BLaER1 treated with 17β-estradiol and CSF1 and Interleukin-3, amounts not matched to agents 10 nM and 100 nM (cell line): Measurements from ENCODE around the gene WDR86.

Experiments used
- H3K27ac ChIP-seq, 11 experiments: shearing (Covaris generic); formaldehyde crosslinking; 2 replicates each; pipeline ENCODE4 v1.8.1; 2022
- H3K27me3 ChIP-seq, 11 experiments: shearing (Covaris generic); formaldehyde crosslinking; 2 replicates each; pipeline ENCODE4 v1.8.1; 2022
- H3K36me3 ChIP-seq, 11 experiments: shearing (Covaris generic); formaldehyde crosslinking; 2 replicates each; pipeline ENCODE4 v1.8.1; 2022
- H3K4me1 ChIP-seq, 10 experiments: shearing (Covaris generic); formaldehyde crosslinking; 2 replicates each; pipeline ENCODE4 v1.8.1; 2022
- H3K4me2 ChIP-seq, 11 experiments: shearing (Covaris generic); formaldehyde crosslinking; 2 replicates each; pipeline ENCODE4 v1.8.1; 2022
- H3K4me3 ChIP-seq, 10 experiments: shearing (Covaris generic); formaldehyde crosslinking; 2 replicates each; pipeline ENCODE4 v1.8.1; 2022
- H3K9ac ChIP-seq, 11 experiments: shearing (Covaris generic); formaldehyde crosslinking; 2 replicates each; pipeline ENCODE4 v1.8.1; 2022
- H3K9me3 ChIP-seq, 11 experiments: shearing (Covaris generic); formaldehyde crosslinking; replicated peaks in 1 of 11; 2 replicates each; pipeline ENCODE4 v1.8.1; 2022
- H4K20me1 ChIP-seq, 11 experiments: shearing (Covaris generic); formaldehyde crosslinking; 2 replicates each; pipeline ENCODE4 v1.8.1; 2022
- Cebpa-rat ChIP-seq, 11 experiments: shearing (Covaris generic); IDR thresholded peaks; 2 replicates each; pipeline ENCODE4 v1.8.1; 2022

The WDR86 gene

GRCh38 chr7:151425670-151426440 lies 16.0 kb upstream of the WDR86 start:
- Histone ChIP-seq H3K4me2 (no peak overlapping the region), H3K36me3 (no peaks in the 10 kb centered on the region)

GRCh38 chr7:151424799-151425198 lies 15.0 kb upstream of the WDR86 start:
- no peak overlapping the region for H3K27ac ChIP-seq
- no peak overlapping the region for H3K9ac ChIP-seq
- peaks cover 7 to 18% (median 16%) of the 10 kb centered on the region in 10 experiments for H3K4me1 ChIP-seq
- no peak overlapping the region for H3K4me3 ChIP-seq
- H3K27me3 ChIP-seq = 0 out of 22 replicates have a peak, but pooled peaks cover 0 to 5% (median 0%) of the 10 kb centered on the region in 11 experiments
- no peaks in the 10 kb centered on the region for H4K20me1 ChIP-seq
- H3K9me3 ChIP-seq = peaks cover 28 to 40% (median 37%) of the 10 kb centered on the region in 11 experiments
- no peak overlapping the region for H3K4me2 ChIP-seq
- H3K36me3 ChIP-seq = no peaks in the 10 kb centered on the region
- TF ChIP-seq Cebpa-rat (IDR thresholded peaks at IDR 0.05) = no peak

More at GRCh38 chr7:151425670-151426440, 16.0 kb upstream of the WDR86 start:
- Histone ChIP-seq H3K4me3 (no peak overlapping the region), H3K27ac (no peak overlapping the region), H3K9ac (no peak overlapping the region), H3K4me1 (peaks cover 13 to 28% (median 24%) of the 10 kb centered on the region in 10 experiments), H3K9me3 (peaks cover 18 to 29% (median 27%) of the 10 kb centered on the region in 11 experiments), H3K27me3 (0 out of 22 replicates have a peak, but pooled peaks cover 0 to 5% (median 0%) of the 10 kb centered on the region in 11 experiments), H4K20me1 (no peaks in the 10 kb centered on the region)
- TF ChIP-seq Cebpa-rat (IDR thresholded peaks at IDR 0.05) = peak in 4 of 11 experiments; percentile 40 to 69 (median 55); a peak in 6 of 22 replicates

- Histone ChIP-seq H4K20me1 (no peaks in the 10 kb centered on the region), H3K27ac (no peak overlapping the region)
These were observed 14.1 kb upstream of the WDR86 start for GRCh38 chr7:151423936-151424335.

GRCh38 chr7:151423226-151423625 lies 13.4 kb upstream of the WDR86 start:
- Histone ChIP-seq H3K4me3 (no peak overlapping the region), H3K27ac (no peak overlapping the region), H3K36me3 (no peaks in the 10 kb centered on the region), H4K20me1 (no peaks in the 10 kb centered on the region), H3K9me3 (peaks cover 39 to 55% (median 49%) of the 10 kb centered on the region in 11 experiments), H3K4me2 (no peak overlapping the region), H3K9ac (no peak overlapping the region), H3K27me3 (0 out of 22 replicates have a peak, but pooled peaks cover 0 to 5% (median 0%) of the 10 kb centered on the region in 11 experiments), H3K4me1 (peaks cover under 1 to 2% (median 2%) of the 10 kb centered on the region in 10 experiments; a peak in 15 of 20 replicates)
- no peak for TF ChIP-seq Cebpa-rat (IDR thresholded peaks at IDR 0.05)

More at GRCh38 chr7:151423936-151424335, 14.1 kb upstream of the WDR86 start:
- no peak overlapping the region for H3K4me2 ChIP-seq
- H3K9ac ChIP-seq = no peak overlapping the region
- H3K4me1 ChIP-seq = peaks cover 4 to 9% (median 8%) of the 10 kb centered on the region in 10 experiments; a peak in 16 of 20 replicates
- H3K9me3 ChIP-seq = peaks cover 35 to 49% (median 45%) of the 10 kb centered on the region in 11 experiments
- no peak overlapping the region for H3K4me3 ChIP-seq
- no peaks in the 10 kb centered on the region for H3K36me3 ChIP-seq
- no peak for TF ChIP-seq Cebpa-rat (IDR thresholded peaks at IDR 0.05)
- H3K27me3 ChIP-seq = 0 out of 22 replicates have a peak, but pooled peaks cover 0 to 5% (median 0%) of the 10 kb centered on the region in 11 experiments

- no peaks in the 10 kb centered on the region for H3K36me3 ChIP-seq
- peaks cover 39 to 59% (median 50%) of the 10 kb centered on the region in 11 experiments for H3K9me3 ChIP-seq
- H3K27ac ChIP-seq = no peak overlapping the region
- H4K20me1 ChIP-seq = no peaks in the 10 kb centered on the region
- H3K4me2 ChIP-seq = no peak overlapping the region
- no peak for TF ChIP-seq Cebpa-rat (IDR thresholded peaks at IDR 0.05)
- H3K9ac ChIP-seq = no peak overlapping the region
- H3K4me1 ChIP-seq = no peaks in the 10 kb centered on the region
- H3K4me3 ChIP-seq = no peak overlapping the region
- 0 out of 22 replicates have a peak, but pooled peaks cover 0 to 5% (median 0%) of the 10 kb centered on the region in 11 experiments for H3K27me3 ChIP-seq
These were observed 12.4 kb upstream of the WDR86 start for GRCh38 chr7:151422212-151422611.

- Histone ChIP-seq H3K9ac (no peak overlapping the region), H3K27ac (no peak overlapping the region), H3K27me3 (peaks cover 0 to 5% (median 0%) of the 10 kb centered on the region in 11 experiments; a peak in 1 of 22 replicates), H3K9me3 (peaks cover 39 to 59% (median 50%) of the 10 kb centered on the region in 11 experiments), H4K20me1 (no peaks in the 10 kb centered on the region), H3K4me2 (no peak overlapping the region), H3K4me1 (peaks cover 0 to 14% (median 10%) of the 10 kb centered on the region in 10 experiments; a peak in 11 of 20 replicates), H3K36me3 (no peaks in the 10 kb centered on the region), H3K4me3 (no peak overlapping the region)
- TF ChIP-seq Cebpa-rat (IDR thresholded peaks at IDR 0.05) = no peak
These were observed 10.3 kb upstream of the WDR86 start for GRCh38 chr7:151420144-151420543.

GRCh38 chr7:151416941-151417315 lies 7.1 kb upstream of the WDR86 start:
- Histone ChIP-seq H3K4me1 (peaks cover under 1 to 14% (median 10%) of the 10 kb centered on the region in 10 experiments; a peak in 15 of 20 replicates), H3K27me3 (peaks cover 19 to 32% (median 22%) of the 10 kb centered on the region in 11 experiments), H3K9ac (no peak overlapping the region), H3K36me3 (no peaks in the 10 kb centered on the region), H3K9me3 (peaks cover 31 to 40% (median 33%) of the 10 kb centered on the region in 11 experiments), H3K4me2 (0 out of 22 replicates have a peak overlapping the region, but pooled peaks of 2 of the 11 experiments have one; percentile 33 to 43), H3K4me3 (no peak overlapping the region), H3K27ac (0 out of 22 replicates have a peak overlapping the region, but pooled peaks of 1 of the 11 experiments have one; percentile 28), H4K20me1 (0 out of 22 replicates have a peak, but pooled peaks cover 0 to 4% (median 0%) of the 10 kb centered on the region in 11 experiments)
- TF ChIP-seq Cebpa-rat (IDR thresholded peaks at IDR 0.05) = no peak

GRCh38 chr7:151416112-151416940 lies 6.5 kb upstream of the WDR86 start:
- H3K36me3 ChIP-seq = no peaks in the 10 kb centered on the region
- no peak overlapping the region for H3K4me3 ChIP-seq
- H3K27ac ChIP-seq = peak overlapping the region in 4 of 11 experiments; percentile 4 to 48 (median 31); a peak in 4 of 22 replicates
- H3K27me3 ChIP-seq = peaks cover 25 to 34% (median 28%) of the 10 kb centered on the region in 11 experiments
- H3K9me3 ChIP-seq = peaks cover 25 to 34% (median 27%) of the 10 kb centered on the region in 11 experiments
- H4K20me1 ChIP-seq = peaks cover 0 to 10% (median under 1%) of the 10 kb centered on the region in 11 experiments; a peak in 7 of 22 replicates
- H3K4me1 ChIP-seq = peaks cover 6 to 19% (median 12%) of the 10 kb centered on the region in 10 experiments; a peak in 18 of 20 replicates
- H3K4me2 ChIP-seq = peak overlapping the region in 8 of 11 experiments; percentile 2 to 63 (median 34); a peak in 11 of 22 replicates
- TF ChIP-seq Cebpa-rat (IDR thresholded peaks at IDR 0.05) = no peak
- H3K9ac ChIP-seq = no peak overlapping the region
